ENCODE results near the gene PHACTR2.
"Not testable (repeated sequence)": the region's sequence is repeated elsewhere in the genome, so short reads cannot be mapped to it uniquely, and the experiment has no call there.

PHACTR2 gene

DNA sequence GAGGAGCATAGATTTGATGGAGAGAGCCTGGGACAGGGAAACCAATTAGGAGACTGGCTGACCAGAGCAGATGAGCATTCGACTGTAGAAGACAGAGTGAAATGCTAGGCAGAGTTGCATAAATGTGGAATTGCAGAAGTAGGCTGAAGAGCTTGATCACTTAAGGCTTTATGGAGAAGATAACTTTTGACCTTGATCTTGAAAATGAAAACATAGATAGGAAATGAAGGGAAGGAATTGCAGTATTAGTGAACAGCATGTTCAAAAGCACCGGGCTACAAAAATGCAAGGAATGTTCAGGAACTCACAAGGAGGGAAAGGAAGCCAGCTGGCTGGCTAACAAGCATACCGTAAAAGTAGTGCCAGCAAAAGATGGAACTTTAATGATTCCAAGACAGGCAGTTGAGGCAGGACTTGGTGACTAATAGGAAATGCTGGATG is 144.8 kb downstream of the PHACTR2 start:
- no peak for DNase-seq

DNA sequence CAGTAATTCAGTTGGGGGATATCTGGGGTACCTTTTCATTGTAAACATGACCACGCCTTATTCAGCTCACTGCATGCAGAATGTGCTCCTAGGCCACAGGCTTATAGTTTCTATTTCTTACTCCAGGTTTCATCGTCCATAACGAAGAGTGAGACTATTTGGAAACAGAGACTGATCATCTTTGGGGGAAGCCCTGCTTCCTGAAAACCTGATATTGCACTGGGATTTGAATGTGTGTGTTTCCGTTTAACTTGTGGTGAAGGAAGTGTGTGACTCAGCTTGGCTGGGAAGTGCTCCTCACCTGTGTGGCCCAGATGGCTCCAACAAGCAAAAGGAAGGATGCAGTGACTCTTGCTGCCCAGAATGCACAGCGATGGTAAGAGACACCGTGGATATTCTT is 145.8 kb downstream of the PHACTR2 start:
- no peak for DNase-seq

GRCh38 chr6:143828572-143828971 is 150.8 kb downstream of the PHACTR2 start:
- no peak for DNase-seq

DNA sequence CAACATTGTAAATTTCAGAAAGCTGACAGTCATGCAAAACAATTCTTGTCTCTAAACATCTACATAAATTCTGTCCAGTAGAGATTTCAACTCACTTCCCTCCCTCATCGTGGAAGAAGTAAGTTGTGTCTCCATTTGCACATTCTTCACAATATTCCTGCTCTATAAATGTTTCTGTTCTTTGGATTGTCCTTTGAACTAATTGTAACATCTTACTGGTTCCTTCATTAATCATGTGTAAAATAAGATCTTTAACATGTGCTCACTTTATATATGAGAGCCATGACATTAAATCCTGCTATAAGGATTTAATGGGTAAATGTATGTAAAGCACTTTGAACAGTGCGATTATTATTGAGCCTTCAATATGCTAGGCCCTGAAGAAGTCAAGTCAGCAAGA is 158.4 kb downstream of the PHACTR2 start:
- DNase-seq: no peak

- no peak for DNase-seq
Observed at GRCh38 chr6:143838395-143838794, 160.6 kb downstream of the PHACTR2 start.

GRCh38 chr6:143839196-143839595 is 161.4 kb downstream of the PHACTR2 start:
- DNase-seq: no peak

DNA sequence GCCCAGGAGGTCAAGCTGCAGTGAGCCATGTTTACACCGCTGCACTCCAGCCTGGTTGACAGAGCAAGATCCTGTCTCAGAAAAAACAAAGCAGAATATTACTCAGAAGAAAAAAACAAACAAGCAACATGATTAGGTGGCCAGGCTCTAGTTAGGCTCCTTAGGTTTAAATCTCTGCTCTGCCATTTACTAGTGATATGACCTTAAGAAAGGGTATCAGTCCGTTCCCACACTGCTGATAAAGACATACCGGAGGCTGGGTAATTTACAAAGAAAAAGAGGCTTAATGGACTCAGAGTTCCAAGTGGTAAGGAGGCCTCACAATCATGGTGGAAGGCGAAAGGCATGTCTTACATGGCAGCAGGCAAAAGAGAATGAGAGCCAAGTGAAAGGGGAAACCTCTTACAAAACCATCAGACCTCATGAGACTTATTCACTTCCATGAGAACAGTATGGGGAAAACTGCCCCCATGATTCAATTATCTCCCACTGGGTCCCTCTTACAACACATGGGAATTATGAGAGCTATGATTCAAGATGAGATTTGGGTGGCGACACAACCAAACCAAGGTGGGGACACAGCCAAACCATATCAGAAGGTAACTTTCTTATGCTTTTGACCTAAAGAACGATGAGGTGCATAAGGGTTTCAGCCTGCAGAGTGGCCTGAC is 163.0 kb downstream of the PHACTR2 start:
- DNase-seq: no peak

GRCh38 chr6:143842461-143842901 is 164.7 kb downstream of the PHACTR2 start:
- no peak for DNase-seq

- DNase-seq: peak; percentile 89 to 92
Observed at GRCh38 chr6:143842902-143843676, 165.3 kb downstream of the PHACTR2 start, which contains the start of gene LTV1. TSS of gene LTV1 (plus strand) at chr6:143843338. CDS start at chr6:143843478, 140 bp downstream.

DNA sequence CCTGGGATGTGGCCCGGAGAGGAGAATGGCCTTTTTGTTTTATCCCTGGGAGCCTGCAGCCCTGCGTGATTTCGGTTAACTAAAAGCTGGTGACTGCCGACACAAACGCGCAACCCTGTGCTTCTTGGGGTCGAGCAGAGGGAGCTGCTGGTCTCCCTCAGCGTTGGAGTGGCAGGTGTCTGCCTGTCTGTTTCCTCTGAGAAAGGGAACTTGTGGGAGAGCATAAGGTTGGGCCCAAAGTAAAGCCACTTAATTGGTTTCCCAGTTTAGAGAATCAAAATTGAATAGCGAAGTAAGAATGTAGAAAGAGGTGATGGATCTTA is 165.9 kb downstream of the PHACTR2 start:
- no peak for DNase-seq

DNA sequence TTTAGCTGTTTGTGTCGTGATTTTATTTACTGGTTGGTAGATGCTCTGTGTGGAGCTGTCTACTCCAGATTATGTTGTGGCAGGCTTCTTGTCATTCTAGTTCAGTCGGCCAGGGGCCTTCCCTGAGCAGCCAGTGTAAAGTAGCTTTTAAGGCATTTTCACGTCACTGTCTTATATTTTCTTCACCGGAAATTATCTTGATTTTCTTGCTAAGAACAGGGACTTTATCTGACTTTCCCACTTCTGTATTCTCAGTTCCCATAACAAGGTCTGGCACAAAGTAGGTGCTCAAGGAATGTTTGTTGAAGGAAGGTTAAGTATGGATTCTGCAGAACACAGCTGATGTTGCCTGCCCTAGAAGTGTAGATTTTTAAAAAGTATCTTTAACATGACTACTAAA is 166.2 kb downstream of the PHACTR2 start:
- no peak for DNase-seq

DNA sequence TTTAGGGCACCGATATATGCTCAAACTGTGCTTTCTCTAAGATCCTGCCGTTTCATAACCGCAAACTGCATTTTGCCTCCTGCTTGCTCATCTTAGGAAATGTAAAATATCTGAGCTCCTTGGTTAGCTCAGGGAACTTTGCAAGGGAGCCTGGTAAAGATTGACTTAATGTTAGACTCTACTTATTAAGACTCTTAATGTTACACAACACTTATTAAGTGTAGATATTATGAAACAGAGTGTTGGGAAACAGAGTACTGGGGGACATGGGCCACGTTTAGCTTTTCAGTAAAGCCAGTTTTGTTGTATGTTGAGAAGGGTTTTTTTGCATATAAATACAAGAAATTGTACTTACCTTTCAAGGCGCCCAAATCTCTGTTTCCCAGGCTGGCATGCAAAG is 167.3 kb downstream of the PHACTR2 start:
- no peak for DNase-seq

DNA sequence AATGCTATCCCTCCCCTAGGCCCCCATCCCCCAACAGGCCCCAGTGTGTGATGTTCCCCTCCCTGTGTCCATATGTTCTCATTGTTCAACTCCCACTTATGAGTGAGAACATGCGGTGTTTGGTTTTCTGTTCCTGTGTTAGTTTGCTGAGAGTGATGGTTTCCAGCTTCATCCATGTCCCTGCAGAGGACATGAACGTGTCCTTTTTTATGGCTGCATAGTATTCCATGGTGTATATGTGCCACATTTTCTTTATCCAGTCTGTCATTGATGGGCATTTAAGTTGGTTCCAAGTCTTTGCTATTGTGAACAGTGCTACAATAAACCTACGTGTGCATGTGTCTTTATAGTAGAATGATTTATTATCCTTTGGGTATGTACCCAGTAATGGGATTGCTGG is 173.9 kb downstream of the PHACTR2 start:
- DNase-seq: not testable (repeated sequence)

GRCh38 chr6:143855057-143855456 is 177.3 kb downstream of the PHACTR2 start:
- not testable (repeated sequence) for DNase-seq

GRCh38 chr6:143856762-143857161 is 179.0 kb downstream of the PHACTR2 start:
- not testable (repeated sequence) for DNase-seq

DNA sequence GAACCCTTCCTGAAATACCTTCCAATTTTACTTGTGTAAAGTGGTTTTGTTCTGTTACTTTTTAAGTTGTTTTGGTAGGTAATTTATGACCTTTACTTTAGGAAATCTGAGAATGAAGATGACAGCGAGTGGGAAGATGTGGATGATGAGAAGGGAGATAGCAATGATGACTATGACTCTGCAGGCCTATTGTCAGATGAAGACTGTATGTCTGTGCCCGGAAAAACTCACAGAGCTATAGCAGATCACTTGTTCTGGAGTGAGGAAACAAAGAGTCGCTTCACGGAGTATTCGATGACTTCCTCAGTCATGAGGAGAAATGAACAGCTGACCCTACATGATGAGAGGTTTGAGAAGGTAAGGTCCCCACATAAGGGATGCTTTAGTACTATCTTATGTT is 179.9 kb downstream of the PHACTR2 start:
- no peak for DNase-seq

DNA sequence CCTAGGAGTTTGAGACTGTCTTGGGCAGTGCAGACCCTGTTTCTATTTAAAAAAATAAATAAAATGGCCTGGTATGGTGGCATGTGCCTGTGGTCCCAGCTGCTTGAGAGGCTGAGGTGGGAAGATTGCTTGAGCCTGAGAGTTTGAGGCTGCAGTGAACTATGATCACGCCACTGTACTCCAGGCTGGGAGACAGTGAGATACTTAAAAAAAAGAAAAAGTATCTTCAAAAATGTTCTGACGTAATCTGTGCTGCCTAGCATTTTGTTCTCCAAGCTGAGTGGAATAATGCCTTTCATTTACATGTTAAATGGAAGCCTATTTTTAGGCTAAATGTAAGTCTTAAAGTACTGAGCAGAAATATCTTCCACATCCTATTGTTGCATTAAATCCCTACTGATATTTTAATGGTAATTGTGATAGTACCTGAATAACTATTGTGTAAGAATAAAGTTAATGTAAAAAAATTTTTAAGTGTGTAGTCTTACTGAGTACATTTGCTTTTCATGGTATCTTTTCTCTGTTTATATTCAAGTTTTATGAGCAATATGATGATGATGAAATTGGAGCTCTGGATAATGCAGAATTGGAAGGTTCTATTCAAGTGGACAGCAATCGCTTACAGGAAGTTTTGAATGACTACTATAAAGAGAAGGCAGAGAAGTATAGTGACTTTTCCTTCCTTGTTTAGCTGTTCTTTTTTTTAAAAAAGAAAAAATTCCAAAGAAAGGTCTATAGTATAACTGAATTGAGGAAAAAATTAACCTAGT is 182.3 kb downstream of the PHACTR2 start:
- no peak for DNase-seq

- no peak for DNase-seq
Observed at GRCh38 chr6:143863771-143864170, 186.0 kb downstream of the PHACTR2 start.

- DNase-seq: no peak
Observed at GRCh38 chr6:143864234-143864633, 186.5 kb downstream of the PHACTR2 start, which contains the start of gene ZC2HC1B. TSS of gene ZC2HC1B (plus strand) at chr6:143864474. CDS start at chr6:143864540, 66 bp downstream.

- DNase-seq: no peak
Observed at GRCh38 chr6:143867236-143867635, 189.5 kb downstream of the PHACTR2 start.

GRCh38 chr6:143868808-143869207 is 191.0 kb downstream of the PHACTR2 start:
- DNase-seq: not testable (repeated sequence)

- DNase-seq: not testable (repeated sequence)
Observed at GRCh38 chr6:143871202-143871730, 193.5 kb downstream of the PHACTR2 start.

- no peak for DNase-seq
Observed at GRCh38 chr6:143872201-143872600, 194.4 kb downstream of the PHACTR2 start.
